ENCODE results near the gene C1QTNF12.

Gene C1QTNF12

DNA sequence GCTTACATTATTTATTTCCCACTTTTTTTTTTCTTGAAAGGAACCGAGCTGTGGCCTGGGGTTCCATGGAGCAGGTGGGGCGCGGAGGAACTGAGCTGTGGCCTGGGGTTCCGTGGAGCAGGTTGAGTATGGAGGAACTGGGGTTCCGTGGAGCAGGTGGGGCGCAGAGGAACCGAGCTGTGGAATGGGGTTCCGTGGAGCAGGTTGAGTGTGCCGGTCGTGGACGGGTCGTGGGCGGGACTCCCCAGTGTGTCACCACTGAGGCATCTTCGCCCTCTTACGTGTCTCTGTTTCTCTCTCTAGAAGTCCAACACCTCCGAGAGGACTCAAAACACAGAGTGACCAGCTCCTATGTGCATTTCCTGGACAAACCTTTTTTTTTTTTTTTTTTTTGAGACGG lies 32.5 kb upstream of the C1QTNF12 start:
- H3K9ac ChIP-seq (ENCODE audit: low read length in 2 of 2), result no peak overlapping the region
- H3K27ac ChIP-seq (ENCODE audit: low read length), result no peak overlapping the region
- no peaks in the 10 kb centered on the region for H3K27me3 ChIP-seq (ENCODE audit: control insufficient read depth in 1 of 2, insufficient read depth in 2 of 2, low read length in 2 of 2)
- H3K36me3 ChIP-seq (ENCODE audit: control insufficient read depth in 2 of 2, insufficient read depth in 2 of 2, low read length in 2 of 2), result no peaks in the 10 kb centered on the region
- no peak overlapping the region for H3K4me3 ChIP-seq (ENCODE audit: low read length in 2 of 2)
- no peaks in the 10 kb centered on the region for H3K9me3 ChIP-seq (ENCODE audit: control insufficient read depth in 2 of 2, low read length in 2 of 2)
- H3K4me1 ChIP-seq (ENCODE audit: control insufficient read depth, insufficient read depth, low read length), result peaks cover 9% of the 10 kb centered on the region

- no peak overlapping the region for H3K9ac ChIP-seq (ENCODE audit: low read length in 2 of 2)
- H3K27ac ChIP-seq (ENCODE audit: low read length), result no peak overlapping the region
- no peak overlapping the region for H3K4me3 ChIP-seq (ENCODE audit: low read length in 2 of 2)
- no peaks in the 10 kb centered on the region for H3K9me3 ChIP-seq (ENCODE audit: control insufficient read depth in 2 of 2, low read length in 2 of 2)
- no peaks in the 10 kb centered on the region for H3K27me3 ChIP-seq (ENCODE audit: control insufficient read depth in 1 of 2, insufficient read depth in 2 of 2, low read length in 2 of 2)
- no peaks in the 10 kb centered on the region for H3K36me3 ChIP-seq (ENCODE audit: control insufficient read depth in 2 of 2, insufficient read depth in 2 of 2, low read length in 2 of 2)
- peaks cover 10% of the 10 kb centered on the region for H3K4me1 ChIP-seq (ENCODE audit: control insufficient read depth, insufficient read depth, low read length)
Measured at GRCh38 chr1:1278620-1279019, 32.1 kb upstream of the C1QTNF12 start.

DNA sequence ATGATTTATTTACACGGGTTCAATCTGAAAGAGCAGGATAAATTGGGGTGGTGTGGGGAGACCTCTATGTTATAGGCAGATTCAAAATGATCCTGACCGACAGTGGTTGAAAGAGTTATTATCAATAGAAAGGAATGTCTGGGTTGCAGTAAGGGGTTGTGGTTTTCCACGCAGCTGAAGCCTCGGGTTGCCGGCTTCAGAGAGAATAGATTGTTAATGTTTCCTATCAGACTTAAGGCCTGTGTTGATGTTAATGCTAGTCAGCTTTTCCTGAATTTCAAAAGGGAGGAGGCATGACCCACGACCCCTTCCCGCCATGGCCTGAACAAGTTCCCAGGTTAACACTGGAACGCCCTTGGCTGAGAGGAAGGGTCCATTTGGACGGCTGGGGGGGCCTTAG lies 29.3 kb upstream of the C1QTNF12 start:
- Histone ChIP-seq H3K27me3 (ENCODE audit: control insufficient read depth in 1 of 2, insufficient read depth in 2 of 2, low read length in 2 of 2) (no peaks in the 10 kb centered on the region), H3K4me3 (ENCODE audit: low read length in 2 of 2) (no peak overlapping the region), H3K9ac (ENCODE audit: low read length in 2 of 2) (no peak overlapping the region), H3K4me1 (ENCODE audit: control insufficient read depth, insufficient read depth, low read length) (peaks cover 33% of the 10 kb centered on the region), H3K36me3 (ENCODE audit: control insufficient read depth in 2 of 2, insufficient read depth in 2 of 2, low read length in 2 of 2) (peaks cover 0 to 2% of the 10 kb centered on the region in 2 donors), H3K9me3 (ENCODE audit: control insufficient read depth in 2 of 2, low read length in 2 of 2) (no peaks in the 10 kb centered on the region), H3K27ac (ENCODE audit: low read length) (no peak overlapping the region)

- H3K4me3 ChIP-seq (ENCODE audit: low read length in 2 of 2), result peak overlapping the region; percentile 79 to 90
- H3K4me1 ChIP-seq (ENCODE audit: control insufficient read depth, insufficient read depth, low read length), result peaks cover 41% of the 10 kb centered on the region
- H3K27ac ChIP-seq (ENCODE audit: low read length), result no peak overlapping the region
- no peaks in the 10 kb centered on the region for H3K9me3 ChIP-seq (ENCODE audit: control insufficient read depth in 2 of 2, low read length in 2 of 2)
- H3K27me3 ChIP-seq (ENCODE audit: control insufficient read depth in 1 of 2, insufficient read depth in 2 of 2, low read length in 2 of 2), result no peaks in the 10 kb centered on the region
- peak overlapping the region in 1 of 2 donors; percentile 71 for H3K9ac ChIP-seq (ENCODE audit: low read length in 2 of 2)
- peaks cover 0 to 2% of the 10 kb centered on the region in 2 donors for H3K36me3 ChIP-seq (ENCODE audit: control insufficient read depth in 2 of 2, insufficient read depth in 2 of 2, low read length in 2 of 2)
Measured at GRCh38 chr1:1274931-1275431, 28.5 kb upstream of the C1QTNF12 start.

- Histone ChIP-seq H3K4me3 (ENCODE audit: low read length in 2 of 2) (peak overlapping the region; percentile 79 to 90), H3K27me3 (ENCODE audit: control insufficient read depth in 1 of 2, insufficient read depth in 2 of 2, low read length in 2 of 2) (no peaks in the 10 kb centered on the region), H3K4me1 (ENCODE audit: control insufficient read depth, insufficient read depth, low read length) (peaks cover 44% of the 10 kb centered on the region), H3K27ac (ENCODE audit: low read length) (no peak overlapping the region), H3K36me3 (ENCODE audit: control insufficient read depth in 2 of 2, insufficient read depth in 2 of 2, low read length in 2 of 2) (peaks cover 0 to 2% of the 10 kb centered on the region in 2 donors), H3K9me3 (ENCODE audit: control insufficient read depth in 2 of 2, low read length in 2 of 2) (no peaks in the 10 kb centered on the region), H3K9ac (ENCODE audit: low read length in 2 of 2) (peak overlapping the region; percentile 60 to 71)
Measured at GRCh38 chr1:1274299-1274930, 27.9 kb upstream of the C1QTNF12 start.

- Histone ChIP-seq H3K9me3 (ENCODE audit: control insufficient read depth in 2 of 2, low read length in 2 of 2) (no peaks in the 10 kb centered on the region), H3K36me3 (ENCODE audit: control insufficient read depth in 2 of 2, insufficient read depth in 2 of 2, low read length in 2 of 2) (peaks cover 0 to 2% of the 10 kb centered on the region in 2 donors), H3K4me1 (ENCODE audit: control insufficient read depth, insufficient read depth, low read length) (peaks cover 44% of the 10 kb centered on the region), H3K9ac (ENCODE audit: low read length in 2 of 2) (peak within 1 kb of the TSS; percentile 80 to 92), H3K27me3 (ENCODE audit: control insufficient read depth in 1 of 2, insufficient read depth in 2 of 2, low read length in 2 of 2) (no peaks in the 10 kb centered on the region), H3K4me3 (ENCODE audit: low read length in 2 of 2) (peak within 1 kb of the TSS; percentile 90 to 95), H3K27ac (ENCODE audit: low read length) (no peak within 1 kb of the TSS)
Measured at GRCh38 chr1:1273512-1274298, 27.2 kb upstream of the C1QTNF12 start, which contains the start of gene UBE2J2. TSS of gene UBE2J2 (minus strand) at chr1:1273854. CDS start at chr1:1267992, 5,862 bp downstream.

- Histone ChIP-seq H3K4me3 (ENCODE audit: low read length in 2 of 2) (peak overlapping the region; percentile 90 to 95), H3K9me3 (ENCODE audit: control insufficient read depth in 2 of 2, low read length in 2 of 2) (no peaks in the 10 kb centered on the region), H3K4me1 (ENCODE audit: control insufficient read depth, insufficient read depth, low read length) (peaks cover 44% of the 10 kb centered on the region), H3K36me3 (ENCODE audit: control insufficient read depth in 2 of 2, insufficient read depth in 2 of 2, low read length in 2 of 2) (peaks cover 0 to 5% of the 10 kb centered on the region in 2 donors), H3K27me3 (ENCODE audit: control insufficient read depth in 1 of 2, insufficient read depth in 2 of 2, low read length in 2 of 2) (no peaks in the 10 kb centered on the region), H3K27ac (ENCODE audit: low read length) (no peak overlapping the region), H3K9ac (ENCODE audit: low read length in 2 of 2) (peak overlapping the region; percentile 80 to 92)
Measured at GRCh38 chr1:1273209-1273511, 26.6 kb upstream of the C1QTNF12 start.

DNA sequence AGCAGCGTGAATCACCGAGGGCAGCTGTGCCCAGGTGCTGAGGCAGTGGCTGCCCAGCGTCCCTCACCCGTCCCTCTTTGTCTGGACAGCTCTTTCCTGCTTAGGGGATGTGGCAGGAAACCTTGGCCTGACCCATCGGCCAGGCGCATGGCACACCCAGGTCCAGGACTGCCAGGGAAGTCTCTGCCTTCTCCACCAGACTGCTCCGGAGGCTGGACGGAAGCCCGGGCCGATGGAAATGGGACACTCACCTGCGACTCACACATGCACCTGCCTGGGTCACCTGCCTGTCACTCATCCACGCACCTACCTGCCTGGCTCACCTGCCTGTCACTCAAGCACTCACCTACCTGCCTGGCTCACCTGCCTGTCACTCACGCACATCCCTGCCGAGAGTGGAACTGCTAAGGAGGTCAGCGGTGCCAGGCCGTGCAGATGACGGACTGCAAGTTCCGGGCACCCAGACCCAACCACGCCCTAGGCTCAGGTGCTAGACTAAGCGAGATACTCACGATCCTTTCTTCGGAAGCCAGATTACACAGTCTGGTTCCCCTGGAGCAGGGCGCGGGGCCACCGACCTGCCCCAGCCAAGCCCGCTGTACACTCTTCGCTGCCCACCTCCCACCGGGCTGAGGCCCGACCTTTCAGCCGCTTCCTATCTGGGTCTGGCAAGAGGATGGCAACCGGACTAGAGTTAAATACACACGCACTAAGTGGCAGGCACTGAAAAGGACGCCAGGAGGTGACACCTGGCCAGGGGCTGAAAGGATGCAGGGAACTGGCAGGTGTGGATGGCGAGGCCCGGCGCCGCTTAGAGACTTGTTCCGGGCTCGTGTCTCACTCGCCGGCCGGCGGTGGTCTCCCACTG lies 26.1 kb upstream of the C1QTNF12 start:
- Histone ChIP-seq H3K9me3 (ENCODE audit: control insufficient read depth in 2 of 2, low read length in 2 of 2) (no peaks in the 10 kb centered on the region), H3K9ac (ENCODE audit: low read length in 2 of 2) (peak overlapping the region; percentile 80 to 92), H3K27ac (ENCODE audit: low read length) (no peak overlapping the region), H3K36me3 (ENCODE audit: control insufficient read depth in 2 of 2, insufficient read depth in 2 of 2, low read length in 2 of 2) (peaks cover 1 to 8% of the 10 kb centered on the region in 2 donors), H3K27me3 (ENCODE audit: control insufficient read depth in 1 of 2, insufficient read depth in 2 of 2, low read length in 2 of 2) (no peaks in the 10 kb centered on the region), H3K4me1 (ENCODE audit: control insufficient read depth, insufficient read depth, low read length) (peaks cover 44% of the 10 kb centered on the region), H3K4me3 (ENCODE audit: low read length in 2 of 2) (peak overlapping the region; percentile 90 to 95)

DNA sequence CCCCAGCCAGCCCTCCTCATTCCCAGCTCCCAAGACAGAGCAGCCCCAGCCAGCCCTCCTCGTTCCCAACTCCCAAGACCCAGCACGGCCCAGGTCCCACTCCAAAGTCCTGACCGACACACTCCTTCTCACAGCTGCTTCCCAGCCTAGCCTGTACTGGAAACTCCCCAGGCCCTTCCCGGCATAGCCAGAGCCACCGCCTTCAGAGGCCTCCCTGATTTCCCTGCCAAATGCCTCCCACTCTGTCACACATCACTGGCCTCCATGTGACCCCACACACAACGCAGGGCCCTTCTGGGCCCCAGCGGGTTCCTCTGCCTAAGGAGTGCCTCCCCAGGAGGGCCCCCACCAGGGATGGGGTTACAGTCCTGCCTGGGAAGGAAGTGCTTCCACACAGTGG lies 24.3 kb upstream of the C1QTNF12 start:
- no peak overlapping the region for H3K27ac ChIP-seq (ENCODE audit: low read length)
- no peaks in the 10 kb centered on the region for H3K9me3 ChIP-seq (ENCODE audit: control insufficient read depth in 2 of 2, low read length in 2 of 2)
- peaks cover 44% of the 10 kb centered on the region for H3K4me1 ChIP-seq (ENCODE audit: control insufficient read depth, insufficient read depth, low read length)
- H3K9ac ChIP-seq (ENCODE audit: low read length in 2 of 2), result peak overlapping the region; percentile 42 to 54
- H3K4me3 ChIP-seq (ENCODE audit: low read length in 2 of 2), result peak overlapping the region; percentile 32 to 49
- H3K27me3 ChIP-seq (ENCODE audit: control insufficient read depth in 1 of 2, insufficient read depth in 2 of 2, low read length in 2 of 2), result no peaks in the 10 kb centered on the region
- H3K36me3 ChIP-seq (ENCODE audit: control insufficient read depth in 2 of 2, insufficient read depth in 2 of 2, low read length in 2 of 2), result peaks cover 10 to 13% of the 10 kb centered on the region in 2 donors

GRCh38 chr1:1268284-1268682 lies 21.8 kb upstream of the C1QTNF12 start:
- H3K9me3 ChIP-seq (ENCODE audit: control insufficient read depth in 2 of 2, low read length in 2 of 2), result no peaks in the 10 kb centered on the region
- no peak overlapping the region for H3K4me3 ChIP-seq (ENCODE audit: low read length in 2 of 2)
- no peaks in the 10 kb centered on the region for H3K27me3 ChIP-seq (ENCODE audit: control insufficient read depth in 1 of 2, insufficient read depth in 2 of 2, low read length in 2 of 2)
- H3K9ac ChIP-seq (ENCODE audit: low read length in 2 of 2), result no peak overlapping the region
- no peak overlapping the region for H3K27ac ChIP-seq (ENCODE audit: low read length)
- peaks cover 41% of the 10 kb centered on the region for H3K4me1 ChIP-seq (ENCODE audit: control insufficient read depth, insufficient read depth, low read length)
- peaks cover 21 to 24% of the 10 kb centered on the region in 2 donors for H3K36me3 ChIP-seq (ENCODE audit: control insufficient read depth in 2 of 2, insufficient read depth in 2 of 2, low read length in 2 of 2)
